ENCODE measurements around the gene FNTB.

DNA sequence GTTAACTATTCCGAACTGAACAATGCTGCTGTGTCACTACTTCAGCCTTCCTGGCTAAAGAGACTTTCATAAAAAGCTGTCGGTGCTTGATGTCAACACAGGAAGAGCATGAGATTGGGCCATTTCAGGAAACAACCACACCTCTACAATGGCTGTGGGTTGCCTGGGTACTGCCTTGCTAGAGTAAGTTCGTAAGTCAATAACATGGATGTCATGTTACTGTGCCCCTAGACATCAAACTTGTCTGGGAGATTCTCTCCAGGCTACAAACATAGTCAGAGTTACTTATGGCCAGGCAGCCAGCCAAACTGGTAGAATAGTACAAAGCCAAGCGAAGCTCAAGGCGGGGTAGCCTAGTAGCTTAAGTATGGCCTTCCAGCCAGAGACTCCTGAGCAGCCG is 92.5 kb downstream of the FNTB start:
- TF ChIP-seq, protein P1, sequence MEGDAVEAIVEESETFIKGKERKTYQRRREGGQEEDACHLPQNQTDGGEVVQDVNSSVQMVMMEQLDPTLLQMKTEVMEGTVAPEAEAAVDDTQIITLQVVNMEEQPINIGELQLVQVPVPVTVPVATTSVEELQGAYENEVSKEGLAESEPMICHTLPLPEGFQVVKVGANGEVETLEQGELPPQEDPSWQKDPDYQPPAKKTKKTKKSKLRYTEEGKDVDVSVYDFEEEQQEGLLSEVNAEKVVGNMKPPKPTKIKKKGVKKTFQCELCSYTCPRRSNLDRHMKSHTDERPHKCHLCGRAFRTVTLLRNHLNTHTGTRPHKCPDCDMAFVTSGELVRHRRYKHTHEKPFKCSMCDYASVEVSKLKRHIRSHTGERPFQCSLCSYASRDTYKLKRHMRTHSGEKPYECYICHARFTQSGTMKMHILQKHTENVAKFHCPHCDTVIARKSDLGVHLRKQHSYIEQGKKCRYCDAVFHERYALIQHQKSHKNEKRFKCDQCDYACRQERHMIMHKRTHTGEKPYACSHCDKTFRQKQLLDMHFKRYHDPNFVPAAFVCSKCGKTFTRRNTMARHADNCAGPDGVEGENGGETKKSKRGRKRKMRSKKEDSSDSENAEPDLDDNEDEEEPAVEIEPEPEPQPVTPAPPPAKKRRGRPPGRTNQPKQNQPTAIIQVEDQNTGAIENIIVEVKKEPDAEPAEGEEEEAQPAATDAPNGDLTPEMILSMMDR (IDR thresholded peaks at IDR 0.05), result no peak
- no peak for TF ChIP-seq POLR2A (IDR thresholded peaks at IDR 0.05)
